ENCODE results near the gene VWF.

GRCh38 chr12:5944053-5944452 lies 180.4 kb downstream of the VWF start:
- no peak for TF ChIP-seq CTCF (IDR thresholded peaks at IDR 0.05)
- TF ChIP-seq POLR2A (IDR thresholded peaks at IDR 0.05), result no peak
- no peak for TF ChIP-seq EP300 (IDR thresholded peaks at IDR 0.05)
